Activated CD4-positive, alpha-beta T cell treated with anti-CD3 and anti-CD28 coated beads, Interleukin-2, amount 50 U/mL, for 48 hours (primary cell): ENCODE results near the gene PAGE5.

Source experiments
- DNase-seq, 2 experiments: peaks; one replicate each; pipeline ENCODE4 v3.0.0-alpha.2; 2020

Gene PAGE5

GRCh38 chrX:55220119-55220794, at the start of gene PAGE5:
PAGE5 (plus strand) TSS chrX:55220346; CDS start chrX:55221383, 1,037 bp downstream.
- DNase-seq, result no peak

GRCh38 chrX:55187281-55187680, 32.9 kb upstream of the PAGE5 start:
- no peak for DNase-seq

DNA sequence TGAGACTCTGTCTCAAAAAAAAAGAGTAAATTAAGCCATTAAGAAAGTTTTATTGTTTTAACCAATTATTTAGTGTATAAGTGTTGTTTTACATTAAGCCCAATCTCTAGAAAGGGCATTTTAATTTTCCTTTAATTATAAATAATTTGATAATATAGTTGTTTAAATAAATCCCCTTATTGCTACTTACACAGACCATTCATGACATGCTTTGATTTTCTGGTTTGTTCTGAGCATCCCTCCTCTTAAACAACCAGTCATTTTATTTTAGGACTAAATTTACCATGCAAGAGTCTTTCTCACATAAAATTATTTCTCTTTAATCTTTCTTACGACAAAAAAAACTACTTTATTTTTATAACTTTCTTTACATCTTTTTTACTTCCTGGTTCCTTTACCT, 23.5 kb upstream of the PAGE5 start:
- DNase-seq, result no peak

GRCh38 chrX:55201930-55202579, 18.1 kb upstream of the PAGE5 start:
- no peak for DNase-seq

DNA sequence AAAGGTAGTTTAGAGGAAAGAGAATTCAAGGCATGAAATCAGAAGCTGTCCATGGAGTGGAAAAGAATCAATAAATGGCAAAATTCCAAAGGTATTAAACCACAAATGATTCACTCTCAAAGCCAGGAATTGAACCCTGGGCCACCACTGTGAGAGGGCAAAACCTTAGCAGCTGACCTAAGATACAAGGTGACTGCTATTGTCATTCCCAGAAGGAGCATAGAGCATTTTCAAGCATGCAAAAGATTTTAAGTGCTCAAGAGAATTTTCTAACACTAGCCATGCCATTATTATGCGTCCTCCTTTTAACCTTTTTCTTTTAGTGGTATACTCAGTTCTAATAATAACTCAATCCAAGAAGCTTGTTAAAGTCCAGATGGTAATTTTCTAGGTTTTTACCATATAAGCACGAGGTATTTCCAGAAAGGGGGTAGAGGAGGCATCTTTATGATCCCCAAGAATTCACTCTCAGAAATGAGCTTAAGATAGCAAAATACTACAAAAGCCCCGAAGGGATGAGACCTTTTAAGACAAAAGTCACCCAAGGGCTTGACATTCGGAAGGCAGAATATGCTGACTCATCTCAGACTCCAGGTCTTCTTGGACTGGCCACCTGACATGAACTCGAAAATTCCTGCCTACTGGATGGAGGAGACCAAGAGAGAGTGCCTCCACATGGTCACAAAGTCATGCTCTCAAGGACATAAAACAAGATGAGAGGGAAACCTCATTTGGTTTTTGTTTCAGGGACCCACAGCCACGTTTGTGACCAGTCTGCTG, 13.8 kb upstream of the PAGE5 start:
- DNase-seq, result no peak

- DNase-seq, result no peak
Measured at GRCh38 chrX:55210931-55211677, 9.0 kb upstream of the PAGE5 start.

DNA sequence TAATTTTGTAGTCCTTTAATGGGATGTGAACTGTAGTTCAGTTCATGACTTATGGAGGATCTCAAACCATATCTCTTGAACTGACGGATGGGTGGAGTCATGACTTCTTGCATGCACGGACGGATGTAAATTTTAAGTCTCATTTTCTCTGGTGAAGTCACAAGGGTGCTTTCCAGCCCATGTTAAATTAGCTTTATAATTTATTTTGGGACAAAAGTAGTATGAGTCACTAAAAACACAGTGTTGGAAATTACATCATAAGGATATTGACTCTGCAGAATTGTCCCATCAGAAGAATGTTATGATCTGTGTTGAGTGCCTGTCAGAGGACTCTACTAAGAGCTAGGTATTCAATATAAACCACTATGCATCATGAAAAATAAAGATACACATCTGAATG, 6.8 kb upstream of the PAGE5 start:
- no peak for DNase-seq

GRCh38 chrX:55240788-55241340, 20.7 kb downstream of the PAGE5 start:
- DNase-seq, result no peak

DNA sequence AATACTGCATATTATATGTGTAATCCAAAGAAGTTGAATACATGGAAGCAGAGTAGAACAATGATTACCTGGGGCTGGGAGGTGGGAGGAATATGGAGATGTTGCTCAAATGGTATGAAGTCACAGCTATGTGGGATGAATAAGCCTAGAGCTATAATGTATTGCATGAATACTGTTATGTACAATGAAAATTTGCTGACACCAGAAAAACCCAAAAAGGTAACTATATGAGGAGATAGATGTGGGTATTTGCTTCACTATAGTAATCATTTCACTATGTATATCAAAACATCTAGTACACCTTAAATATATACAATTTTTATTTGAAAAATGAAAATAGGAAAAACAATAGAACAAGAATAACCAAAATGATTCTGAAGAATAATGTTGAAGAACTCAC, 33.4 kb downstream of the PAGE5 start:
- DNase-seq, result no peak

DNA sequence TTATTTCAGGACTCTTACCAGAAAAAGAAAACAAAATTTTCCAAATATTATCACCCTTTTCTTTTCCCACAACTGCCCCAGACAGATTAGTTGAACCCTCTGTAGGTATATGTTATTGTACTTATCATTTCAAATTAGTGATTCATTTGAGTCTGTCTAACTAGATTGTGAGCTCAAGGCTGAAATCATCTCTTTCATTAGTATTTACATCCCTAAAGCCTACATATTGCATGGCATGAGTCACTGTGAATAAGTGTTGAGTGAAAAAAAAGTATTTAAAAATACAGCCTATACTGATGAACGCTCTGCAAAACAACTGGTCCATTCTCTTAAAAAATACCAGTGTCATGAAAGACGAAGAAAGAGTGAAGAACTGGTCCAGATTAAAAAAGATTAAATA, 40.7 kb downstream of the PAGE5 start:
- DNase-seq, result no peak

GRCh38 chrX:55264816-55265215, 44.7 kb downstream of the PAGE5 start, which contains the start of gene PAGE3:
PAGE3 (minus strand) TSS chrX:55264916; CDS start chrX:55263903, 1,013 bp downstream.
- DNase-seq, result no peak
